AG04450 (cell line): ENCODE measurements around the gene APEH. TPM values are rescaled to one million over a fixed set of nuclear protein-coding genes. Genes with fewer than 3 reads are reported as not detected.

Source experiments
- CTCF ChIA-PET: fragments of 300-600, 350-600 bp; formaldehyde crosslinking; extraction: SDS; loops from one replicate; lab custom pipeline; 2022; ENCODE audit warnings: antibody characterized with exemption, inconsistent platforms; lab: Charles Lee
- POLR2A ChIA-PET: fragments of 350-600 bp; formaldehyde crosslinking; extraction: SDS; loops from one replicate; lab custom pipeline; 2021; ENCODE audit warnings: antibody characterized with exemption, inconsistent platforms; lab: Yijun Ruan, JAX
- DNase-seq: peaks from one replicate; pipeline ENCODE4 v3.0.0-alpha.2; 2011; ENCODE audit warnings: low read depth, low spot score
- H3K27ac ChIP-seq: one replicate; pipeline ENCODE4 v1.5.1; 2012; ENCODE audit warnings: low read depth, low read length, control low read depth
- H3K27me3 ChIP-seq: one replicate; pipeline ENCODE4 v1.6.0; 2012; ENCODE audit warnings: low read length; ENCODE audit not compliant: control insufficient read depth, insufficient read depth
- H3K4me3 ChIP-seq: 2 replicates; pipeline ENCODE4 v1.5.1; 2011; ENCODE audit warnings: mild to moderate bottlenecking, low read depth, low read length, control low read depth
- H3K9me3 ChIP-seq: 2 replicates; pipeline ENCODE4 v1.5.1; 2012; ENCODE audit warnings: low read length; ENCODE audit not compliant: control insufficient read depth, insufficient read depth
- polyA plus RNA-seq: library from polyadenylated mRNA; depleted of rRNA; stranded (reverse); fragments of >200 nt; gene quantifications from 2 replicates; pipeline ENCODE4 v1.2.3, GENCODE V29; 2011
- TF ChIP-seq, protein P1 (sequence below): IDR thresholded peaks from 2 replicates; pipeline ENCODE4 v1.5.1; 2011; ENCODE audit warnings: low read depth, low read length, control low read depth, inconsistent platforms

Gene APEH
- polyA plus RNA-seq, 1 experiment, result 85.3 TPM

DNA sequence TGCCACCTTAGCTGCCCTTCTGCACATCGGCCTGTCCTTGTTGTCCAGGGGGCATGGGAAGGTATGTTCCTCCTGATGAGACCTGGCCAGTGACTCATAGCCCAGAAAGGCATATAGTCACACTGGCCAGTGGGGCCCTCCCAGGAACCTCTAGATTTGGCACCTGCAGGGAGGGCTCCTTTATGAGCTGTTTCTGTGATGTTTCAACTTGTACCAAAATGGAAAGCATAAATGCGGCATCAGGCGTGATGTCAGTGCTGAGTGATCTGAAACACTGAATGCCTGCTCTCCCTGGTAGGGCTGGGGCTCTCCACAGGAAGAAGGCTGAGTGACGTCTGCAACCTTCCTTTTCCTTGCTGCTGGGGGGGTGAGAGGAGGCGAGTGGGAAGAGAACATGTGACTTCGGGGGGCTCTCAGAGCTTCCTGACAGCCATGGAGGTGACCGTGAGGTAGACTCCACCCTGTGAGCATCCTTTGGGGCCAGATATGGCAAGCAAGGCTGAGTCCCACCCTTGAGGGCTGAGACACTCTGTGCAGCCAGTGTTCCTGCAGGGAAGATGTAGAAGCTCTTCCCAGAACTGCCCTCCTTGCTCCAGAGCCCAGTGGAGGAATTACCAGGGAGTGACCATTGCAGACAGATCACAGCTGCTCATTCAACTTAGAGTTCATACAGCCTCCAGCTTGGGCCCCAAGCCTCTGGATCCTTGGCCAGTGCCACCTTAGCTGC is 37.1 kb upstream of the APEH start:
- POLR2A ChIA-PET, result no interaction called here
- CTCF ChIA-PET, result interaction anchor here (1.2 kb wide), 1 partner anchor 97 kb away, joined by 4 read pairs; no protein-coding TSS in a partner anchor
- no peak for DNase-seq

GRCh38 chr3:49638445-49638844 is 35.7 kb upstream of the APEH start:
- Histone ChIP-seq H3K27ac (no peak overlapping the region), H3K9me3 (no peaks in the 10 kb centered on the region), H3K4me3 (no peak overlapping the region), H3K27me3 (peaks cover 17% of the 10 kb centered on the region)
- TF ChIP-seq, protein P1, sequence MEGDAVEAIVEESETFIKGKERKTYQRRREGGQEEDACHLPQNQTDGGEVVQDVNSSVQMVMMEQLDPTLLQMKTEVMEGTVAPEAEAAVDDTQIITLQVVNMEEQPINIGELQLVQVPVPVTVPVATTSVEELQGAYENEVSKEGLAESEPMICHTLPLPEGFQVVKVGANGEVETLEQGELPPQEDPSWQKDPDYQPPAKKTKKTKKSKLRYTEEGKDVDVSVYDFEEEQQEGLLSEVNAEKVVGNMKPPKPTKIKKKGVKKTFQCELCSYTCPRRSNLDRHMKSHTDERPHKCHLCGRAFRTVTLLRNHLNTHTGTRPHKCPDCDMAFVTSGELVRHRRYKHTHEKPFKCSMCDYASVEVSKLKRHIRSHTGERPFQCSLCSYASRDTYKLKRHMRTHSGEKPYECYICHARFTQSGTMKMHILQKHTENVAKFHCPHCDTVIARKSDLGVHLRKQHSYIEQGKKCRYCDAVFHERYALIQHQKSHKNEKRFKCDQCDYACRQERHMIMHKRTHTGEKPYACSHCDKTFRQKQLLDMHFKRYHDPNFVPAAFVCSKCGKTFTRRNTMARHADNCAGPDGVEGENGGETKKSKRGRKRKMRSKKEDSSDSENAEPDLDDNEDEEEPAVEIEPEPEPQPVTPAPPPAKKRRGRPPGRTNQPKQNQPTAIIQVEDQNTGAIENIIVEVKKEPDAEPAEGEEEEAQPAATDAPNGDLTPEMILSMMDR, result no peak
- POLR2A ChIA-PET, result no interaction called here
- CTCF ChIA-PET, result no interaction called here
- DNase-seq, result no peak

More for the DNA sequence above, 37.1 kb upstream of the APEH start:
- TF ChIP-seq, protein P1, result no peak
- H3K27me3 ChIP-seq, result peaks cover 13% of the 10 kb centered on the region
- H3K27ac ChIP-seq, result no peak overlapping the region
- H3K9me3 ChIP-seq, result peaks cover 4% of the 10 kb centered on the region; the same call in 1 of the 2 replicates
- no peak overlapping the region for H3K4me3 ChIP-seq

GRCh38 chr3:49639551-49639950 is 34.6 kb upstream of the APEH start:
- TF ChIP-seq, protein P1, result no peak
- Histone ChIP-seq H3K27me3 (peaks cover 17% of the 10 kb centered on the region), H3K4me3 (no peak overlapping the region), H3K27ac (no peak overlapping the region), H3K9me3 (no peaks in the 10 kb centered on the region)
- ChIA-PET CTCF (no interaction called here), POLR2A (no interaction called here)
- no peak for DNase-seq

- DNase-seq, result no peak
- Histone ChIP-seq H3K9me3 (no peaks in the 10 kb centered on the region), H3K27me3 (peaks cover 17% of the 10 kb centered on the region), H3K4me3 (no peak overlapping the region), H3K27ac (no peak overlapping the region)
- TF ChIP-seq, protein P1, result no peak
- ChIA-PET POLR2A (no interaction called here), CTCF (no interaction called here)
Observed at GRCh38 chr3:49641292-49641691, 32.9 kb upstream of the APEH start.

GRCh38 chr3:49641921-49642707 is 32.0 kb upstream of the APEH start:
- Histone ChIP-seq H3K27ac (no peak overlapping the region), H3K27me3 (peaks cover 24% of the 10 kb centered on the region), H3K4me3 (no peak overlapping the region), H3K9me3 (no peaks in the 10 kb centered on the region)
- no peak for DNase-seq
- CTCF ChIA-PET, result no interaction called here
- POLR2A ChIA-PET, result no interaction called here
- TF ChIP-seq, protein P1, result no peak
